RWPE1 (cell line): Measurements from ENCODE around the gene IKZF5.

Source experiments
- CTCF ChIA-PET: fragments of 350-600 bp; sonication (Branson Sonifier 250); formaldehyde crosslinking; extraction: SDS; loops from one replicate; lab custom pipeline; 2021; lab: Yijun Ruan, JAX
- POLR2A ChIA-PET: fragments of 400-600 bp; formaldehyde crosslinking; extraction: SDS; loops from one replicate; lab custom pipeline; 2020; ENCODE audit warnings: antibody characterized with exemption; ENCODE audit not compliant: low non-redundant PET; lab: Yijun Ruan, JAX
- DNase-seq: peaks from one replicate; pipeline ENCODE4 v3.0.0; 2012; ENCODE audit warnings: low spot score
- H3K27ac ChIP-seq: fragments of 450-650 bp; 2 replicates; pipeline ENCODE4 v1.5.1; 2017
- CTCF ChIP-seq: fragments of 450-650 bp; conservative IDR thresholded peaks from 2 replicates; pipeline ENCODE4 v1.5.1; 2017; ENCODE audit warnings: low read depth, mild to moderate bottlenecking

Gene IKZF5

DNA sequence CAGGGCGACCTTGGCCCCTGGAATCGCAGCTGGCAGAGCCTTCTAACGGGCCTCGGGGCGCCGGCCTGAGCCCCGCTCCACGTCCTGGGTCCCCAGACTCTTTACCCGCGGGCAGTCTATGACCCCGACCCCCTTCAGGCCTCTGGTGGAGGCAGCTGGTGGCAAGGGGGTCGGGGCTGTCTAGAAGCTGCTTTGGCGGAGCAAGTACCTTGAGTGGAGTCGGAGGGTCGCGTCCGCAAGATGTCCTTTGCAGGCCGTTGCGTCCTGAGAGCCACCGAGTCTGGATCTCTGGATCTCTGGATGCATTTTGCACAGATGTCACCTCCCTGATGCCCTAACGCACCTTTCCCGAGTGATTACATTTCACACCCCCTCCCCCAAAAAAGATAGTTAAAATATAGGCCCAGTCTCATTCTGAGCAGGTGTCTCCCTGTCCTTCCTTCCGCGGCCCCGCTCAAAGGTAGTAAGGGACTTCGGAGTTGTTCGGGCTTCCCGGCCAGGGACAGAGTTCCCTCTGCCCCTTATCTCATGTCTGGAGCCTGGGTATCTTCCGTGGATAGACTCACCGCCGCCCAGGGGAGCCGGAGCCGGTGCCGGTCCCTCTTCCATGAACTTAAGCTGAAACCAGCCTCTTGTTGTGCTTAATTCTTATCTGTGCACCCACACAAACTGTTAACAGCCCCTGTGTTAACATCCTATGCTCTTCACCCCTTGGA is 668 bp upstream of the IKZF5 start:
- no peak for TF ChIP-seq CTCF
- DNase-seq, result peak; percentile 30
- peak overlapping the region; percentile 75 for H3K27ac ChIP-seq
- CTCF ChIA-PET, result interaction anchor here (0.7 to 1.2 kb wide), 3 partner anchors 28 to 120 kb away, joined by 3 to 7 read pairs (median 5); no protein-coding TSS in a partner anchor
- POLR2A ChIA-PET, result no interaction called here

DNA sequence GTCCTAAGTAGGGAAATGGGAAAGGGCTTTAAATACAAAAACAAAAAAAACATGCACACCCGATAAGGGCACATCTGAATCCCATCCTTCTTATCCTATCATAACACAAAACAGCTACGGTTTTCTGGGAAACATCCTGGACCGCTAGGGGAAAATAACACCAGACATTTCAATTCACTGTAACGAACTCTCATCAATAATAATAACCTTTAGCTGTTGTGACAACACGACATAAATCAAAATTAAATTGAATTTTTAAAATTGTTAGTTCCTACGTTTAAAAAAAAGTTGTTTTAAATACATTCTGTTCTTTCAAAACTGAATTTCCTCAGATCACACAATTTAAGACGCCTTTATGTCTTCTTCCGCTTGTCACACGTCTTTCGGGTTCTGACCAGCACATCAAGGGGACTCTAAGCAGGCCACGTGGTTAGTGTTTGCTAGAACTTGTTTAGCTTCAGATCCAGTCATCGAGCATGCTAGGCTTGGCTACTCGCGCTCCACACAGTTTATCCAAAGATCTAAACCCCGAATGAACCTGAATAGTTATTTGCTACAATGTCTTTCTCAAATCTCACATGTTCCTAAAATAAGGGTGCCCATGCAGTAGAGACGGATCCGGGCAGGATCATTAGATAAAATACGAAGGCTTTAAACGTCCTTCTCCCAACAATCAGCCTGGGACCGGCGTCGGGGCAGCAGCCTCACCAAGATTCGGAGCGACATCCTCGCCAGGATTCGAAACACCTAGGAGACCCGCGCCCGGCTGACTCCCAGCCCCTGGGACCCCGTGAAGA is 839 bp downstream of the IKZF5 start:
- ChIA-PET POLR2A (interaction anchor here (0.8 kb wide), 1 partner anchor 8 kb away, joined by 5 read pairs; no protein-coding TSS in a partner anchor), CTCF (interaction anchor here (0.8 to 1.9 kb wide), 5 partner anchors 14 to 122 kb away, joined by 3 to 7 read pairs (median 5); partner anchors contain the start of gene PSTK)
- DNase-seq, result peak; percentile 69
- peak overlapping the region; percentile 75 for H3K27ac ChIP-seq
- TF ChIP-seq CTCF, result no peak

GRCh38 chr10:123004298-123004697 is 4.3 kb downstream of the IKZF5 start:
- POLR2A ChIA-PET, result no interaction called here
- CTCF ChIA-PET, result no interaction called here

GRCh38 chr10:123001370-123001769 is 7.2 kb downstream of the IKZF5 start:
- ChIA-PET POLR2A (no interaction called here), CTCF (no interaction called here)
- no peak for DNase-seq
- no peak overlapping the region for H3K27ac ChIP-seq
- TF ChIP-seq CTCF, result no peak

More at GRCh38 chr10:123004298-123004697, 4.3 kb downstream of the IKZF5 start:
- TF ChIP-seq CTCF, result no peak
- no peak for DNase-seq
- no peak overlapping the region for H3K27ac ChIP-seq

DNA sequence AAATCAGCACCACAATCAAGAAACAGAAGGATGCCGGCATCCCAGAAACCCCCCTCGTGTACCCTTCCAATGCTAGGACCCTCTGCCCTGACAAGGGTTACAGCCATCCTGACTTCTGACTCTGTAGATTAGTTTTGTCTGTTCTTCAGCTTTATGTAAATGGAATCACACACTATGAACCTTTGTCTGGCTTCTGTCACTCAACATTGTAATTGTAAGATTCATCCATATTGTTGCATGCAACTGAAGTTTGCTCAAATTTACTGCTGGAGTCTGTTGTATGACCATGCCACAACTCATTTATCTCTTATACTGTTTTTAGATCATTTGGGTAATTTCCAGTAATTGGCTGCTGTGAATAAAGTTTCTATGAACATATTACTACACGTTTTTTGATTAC is 8.4 kb downstream of the IKZF5 start:
- no peak overlapping the region for H3K27ac ChIP-seq
- ChIA-PET POLR2A (interaction anchor here (0.7 kb wide), 1 partner anchor 8 kb away, joined by 5 read pairs; the partner anchor contains the start of gene IKZF5), CTCF (interaction anchor here (0.6 kb wide), 1 partner anchor 1208 kb away, joined by 3 read pairs; no protein-coding TSS in a partner anchor)
- no peak for TF ChIP-seq CTCF
- DNase-seq, result no peak

- no peak for TF ChIP-seq CTCF
- POLR2A ChIA-PET, result interaction anchor here (0.7 kb wide), 1 partner anchor 9 kb away, joined by 5 read pairs; the partner anchor contains the start of gene IKZF5
- CTCF ChIA-PET, result interaction anchor here (0.7 kb wide), 1 partner anchor 579 kb away, joined by 3 read pairs; no protein-coding TSS in a partner anchor
- DNase-seq, result no peak
- H3K27ac ChIP-seq, result no peak overlapping the region
Observed at GRCh38 chr10:122999347-122999746, 9.2 kb downstream of the IKZF5 start.
